ENCODE measurements around the gene SPINT3.

SPINT3 gene, protein sequence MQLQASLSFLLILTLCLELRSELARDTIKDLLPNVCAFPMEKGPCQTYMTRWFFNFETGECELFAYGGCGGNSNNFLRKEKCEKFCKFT

DNA sequence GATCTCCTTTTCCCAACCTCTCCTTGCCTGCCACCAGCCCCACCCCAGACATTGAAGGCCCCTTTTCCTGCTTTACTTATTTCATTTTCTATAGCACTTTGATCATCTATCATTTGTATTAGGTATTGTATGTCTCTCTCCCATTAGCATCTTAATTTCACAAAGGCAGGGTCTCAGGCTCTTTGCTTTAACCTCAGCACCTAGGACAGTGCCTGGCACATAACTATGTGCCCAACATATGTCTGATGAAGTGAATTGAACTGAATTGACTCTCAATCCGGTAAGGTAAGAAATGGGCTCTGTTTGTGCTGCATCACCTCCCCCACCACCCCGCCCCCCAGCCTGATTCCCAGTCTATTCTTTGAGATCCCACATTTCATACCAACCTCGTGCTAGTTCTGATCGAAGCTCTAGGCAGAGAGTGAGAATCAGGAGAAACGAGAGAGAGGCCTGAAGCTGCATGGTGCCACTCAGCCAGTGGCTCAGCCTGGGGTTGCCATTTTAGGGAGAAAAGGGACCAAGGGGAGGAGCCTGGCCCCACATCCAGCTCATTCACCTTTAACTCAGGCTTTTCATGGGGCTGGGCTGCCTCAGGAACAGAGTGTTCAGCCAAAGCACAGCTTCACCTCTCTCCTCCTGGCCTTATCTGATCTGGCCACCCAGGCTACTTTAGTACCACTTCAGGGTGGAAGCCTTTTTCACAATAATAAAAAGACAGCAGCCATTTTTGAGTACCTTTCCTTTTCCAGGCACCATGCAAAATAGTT, at the start of gene SPINT3:
TSS of gene SPINT3 (minus strand) at position 476 of the 767 bp plus-strand sequence. CDS start at position 462, 14 bp downstream.
- DNase-seq (ENCODE audit: low read depth) = no peak

DNA sequence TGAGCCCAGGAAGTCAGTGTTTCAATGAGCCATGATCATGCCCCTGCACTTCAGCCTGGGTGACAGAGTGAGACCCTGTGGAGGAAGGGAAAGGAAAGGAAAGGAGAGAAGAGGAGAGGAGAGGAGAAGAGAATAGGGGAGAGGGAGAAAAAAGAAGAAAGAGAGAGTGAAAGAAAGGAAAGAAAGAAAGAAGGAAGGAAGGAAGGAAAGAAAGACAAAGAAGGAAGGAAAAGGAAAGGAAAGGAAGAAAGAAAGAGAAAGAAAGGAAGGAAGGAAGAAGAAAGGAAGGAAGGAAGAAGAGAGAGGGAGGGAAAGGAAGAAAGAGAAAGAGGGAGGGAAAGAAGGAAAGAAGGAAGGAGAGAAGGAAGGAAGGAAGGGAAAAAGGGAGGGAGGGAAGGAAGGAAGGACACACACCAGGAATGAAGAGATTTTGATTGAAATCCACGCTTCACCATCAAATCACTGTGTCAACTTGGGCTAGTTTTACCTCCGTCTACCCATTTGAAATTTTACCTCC, 49.4 kb upstream of the SPINT3 start:
- no peak for DNase-seq (ENCODE audit: low read depth)

DNA sequence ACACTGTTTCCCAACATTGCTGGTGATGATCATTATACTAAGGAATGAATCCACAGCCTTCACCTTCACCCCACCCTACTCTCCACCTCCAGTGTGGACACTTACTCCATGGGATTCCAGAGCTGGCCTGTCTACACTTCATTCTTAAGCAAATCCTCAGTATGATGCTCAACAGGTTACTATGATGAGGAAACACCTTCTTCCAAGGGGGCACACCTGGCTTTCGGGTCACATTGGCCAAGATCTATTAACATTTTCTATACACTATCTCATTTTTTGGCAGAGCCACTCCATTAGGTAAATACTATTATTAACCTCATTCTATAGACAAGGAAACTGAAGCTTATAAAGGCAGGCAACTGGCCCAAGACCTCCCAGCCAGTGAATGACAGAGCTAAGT, 39.8 kb upstream of the SPINT3 start:
- no peak for DNase-seq (ENCODE audit: low read depth)

DNA sequence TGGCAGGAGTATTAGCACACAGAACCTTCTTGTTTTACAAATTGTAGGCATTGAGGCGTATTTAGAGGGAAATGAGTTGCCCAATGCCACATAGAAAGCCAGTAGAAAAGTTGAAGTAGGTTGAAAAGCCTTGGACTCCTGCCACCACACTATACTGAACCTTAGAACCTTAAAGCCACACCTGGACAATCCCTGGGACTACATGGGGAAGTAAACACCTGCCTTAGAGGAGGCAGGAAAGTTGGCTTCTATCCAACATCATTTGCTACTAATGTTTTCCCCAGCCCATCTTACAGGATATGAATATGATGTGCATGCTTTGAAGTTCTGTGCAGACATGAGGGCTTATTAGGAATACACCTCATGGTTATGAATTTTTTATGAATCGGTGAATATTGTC, 37.0 kb upstream of the SPINT3 start:
- no peak for DNase-seq (ENCODE audit: low read depth)

DNA sequence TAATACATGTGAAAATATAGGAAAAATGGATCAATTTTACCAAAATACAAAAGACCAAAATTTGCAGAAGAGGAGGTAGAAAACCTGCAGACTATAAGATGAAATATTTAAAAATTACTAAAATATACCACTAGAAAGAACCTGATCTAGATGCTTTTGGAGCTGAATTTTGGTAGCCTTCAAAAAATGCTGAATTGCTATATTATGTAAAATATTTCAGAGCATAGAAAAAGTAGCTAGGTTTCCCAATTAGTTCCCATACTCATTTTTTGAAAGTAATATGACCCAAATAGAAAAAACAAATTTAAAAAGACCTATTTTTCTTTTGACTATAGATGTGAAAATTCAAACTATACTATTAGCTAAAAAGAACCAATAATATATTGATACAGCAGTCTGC, 35.3 kb upstream of the SPINT3 start:
- DNase-seq (ENCODE audit: low read depth) = no peak

DNA sequence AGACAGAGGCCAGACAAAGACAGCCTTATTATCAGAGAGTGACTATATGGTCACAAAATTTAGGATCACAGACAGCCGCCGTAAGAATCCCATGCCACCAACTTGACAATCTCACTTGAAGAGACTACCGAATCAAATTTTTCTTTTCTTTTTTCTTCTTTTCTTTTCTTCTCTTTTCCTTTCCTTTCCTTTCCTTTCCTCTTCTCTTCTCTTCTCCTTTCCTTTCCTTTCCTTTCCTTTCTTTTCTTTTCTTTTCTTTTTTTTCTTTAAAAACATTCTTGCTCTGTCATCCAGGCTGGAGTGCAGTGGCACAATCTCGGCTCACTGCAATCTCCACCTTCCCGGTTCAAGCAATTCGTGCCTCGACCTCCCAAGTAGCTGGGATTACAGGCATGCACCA, 33.0 kb upstream of the SPINT3 start:
- DNase-seq (ENCODE audit: low read depth) = no peak

DNA sequence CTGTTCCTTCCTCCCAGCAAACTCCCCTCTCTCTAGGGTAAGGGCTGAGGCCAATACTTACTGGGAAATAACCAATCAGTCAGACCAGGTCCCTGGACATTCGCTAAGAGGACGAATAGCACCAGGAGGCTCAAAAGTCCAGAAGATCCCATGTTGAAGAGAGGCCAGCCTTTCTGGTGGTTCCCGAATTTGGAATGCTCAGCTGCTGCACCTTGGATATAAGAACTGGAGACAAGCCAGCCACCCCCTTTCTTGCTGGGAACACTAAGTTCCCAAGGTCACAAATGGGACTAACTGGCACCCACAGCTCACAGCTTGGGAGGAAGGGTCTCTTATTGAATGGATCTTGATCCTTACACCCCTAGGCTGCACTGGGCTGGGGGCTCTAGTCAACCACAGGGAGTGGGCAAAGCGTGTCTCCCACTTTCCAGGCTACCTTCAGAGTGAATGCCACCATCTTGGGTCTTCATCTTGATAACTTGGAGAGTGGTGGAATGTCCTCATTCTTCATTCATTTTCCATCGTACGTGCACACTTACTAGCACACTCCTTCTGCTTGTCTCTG, 31.9 kb upstream of the SPINT3 start, which contains the start of gene EPPIN:
TSS of gene EPPIN (minus strand) at position 196 of the 565 bp plus-strand sequence. CDS start at position 152, 44 bp downstream.
- DNase-seq (ENCODE audit: low read depth) = no peak

DNA sequence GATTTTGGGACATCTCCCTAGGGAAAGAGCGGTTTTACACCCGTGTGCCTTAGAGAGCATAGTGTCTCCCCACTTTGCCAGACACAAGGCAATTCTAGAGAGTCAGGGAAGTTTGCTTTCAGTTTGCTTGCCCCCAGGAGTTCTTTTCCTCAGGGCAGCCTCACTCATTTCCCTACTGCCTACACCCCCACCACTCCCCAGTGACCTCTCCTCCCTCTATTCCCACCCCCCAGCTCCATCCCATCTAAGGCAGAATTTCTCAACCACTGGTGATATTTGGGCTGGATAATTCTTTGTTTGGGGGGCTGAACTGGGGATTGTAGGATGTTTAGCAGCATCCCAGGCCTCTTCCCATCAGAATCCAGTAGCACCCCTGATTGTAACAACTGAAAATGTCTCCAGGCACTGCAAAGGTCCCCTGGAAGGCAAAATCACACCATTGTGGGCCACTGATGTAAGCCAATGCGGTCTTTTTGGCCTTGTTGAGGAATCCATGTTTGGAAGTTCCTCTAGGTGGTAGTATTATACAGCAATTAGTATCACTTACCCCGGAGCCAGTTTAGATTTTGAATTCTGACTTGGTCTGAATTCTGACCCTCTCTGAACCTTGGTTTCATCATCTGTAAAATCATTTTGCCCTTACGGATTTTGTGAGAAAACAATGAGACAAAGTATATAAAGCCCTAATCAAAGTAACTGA, 30.5 kb upstream of the SPINT3 start:
- no peak for DNase-seq (ENCODE audit: low read depth)

DNA sequence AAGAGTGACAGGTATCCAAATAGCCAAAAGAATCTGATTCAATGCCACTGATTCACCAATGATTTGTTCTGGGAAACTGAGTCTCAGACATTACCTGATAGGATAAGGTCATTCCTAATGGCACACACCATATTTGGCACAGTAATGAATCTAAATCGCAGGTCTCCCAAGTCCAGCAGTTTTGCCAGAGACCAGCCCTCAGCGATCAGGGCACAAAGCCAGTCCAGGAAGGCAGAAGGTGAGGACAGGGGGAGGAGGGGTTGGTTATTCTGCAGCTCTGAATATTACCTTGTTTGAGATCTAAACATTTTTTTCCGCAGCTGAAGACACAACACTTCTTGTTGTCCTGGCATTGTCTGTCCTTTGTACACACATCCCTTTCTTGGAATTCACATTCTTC, 29.9 kb upstream of the SPINT3 start:
- no peak for DNase-seq (ENCODE audit: low read depth)

DNA sequence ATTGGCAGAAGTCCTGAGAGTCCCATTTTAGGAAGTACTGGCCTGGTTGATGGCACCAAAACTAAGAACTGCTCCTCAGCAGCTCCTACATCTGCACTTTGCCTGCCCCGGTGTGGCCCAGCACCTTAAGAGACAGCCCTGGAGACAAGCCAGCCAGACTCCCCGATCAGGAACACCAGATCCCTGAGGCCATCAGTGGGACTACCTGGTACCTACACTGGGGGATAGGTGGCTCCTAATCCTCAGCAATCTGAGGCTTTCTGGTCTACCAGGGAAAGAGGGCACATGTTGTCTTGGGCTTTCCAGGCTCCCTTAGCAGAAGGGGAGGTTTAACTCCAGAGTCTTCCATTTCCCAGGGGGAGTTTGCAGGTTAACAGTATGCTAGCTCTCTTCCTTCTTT, 24.0 kb upstream of the SPINT3 start, which contains the start of gene WFDC6:
TSS of gene WFDC6 (minus strand) at position 101 of the 400 bp plus-strand sequence. CDS start at position 26, 75 bp downstream.
- DNase-seq (ENCODE audit: low read depth) = no peak

DNA sequence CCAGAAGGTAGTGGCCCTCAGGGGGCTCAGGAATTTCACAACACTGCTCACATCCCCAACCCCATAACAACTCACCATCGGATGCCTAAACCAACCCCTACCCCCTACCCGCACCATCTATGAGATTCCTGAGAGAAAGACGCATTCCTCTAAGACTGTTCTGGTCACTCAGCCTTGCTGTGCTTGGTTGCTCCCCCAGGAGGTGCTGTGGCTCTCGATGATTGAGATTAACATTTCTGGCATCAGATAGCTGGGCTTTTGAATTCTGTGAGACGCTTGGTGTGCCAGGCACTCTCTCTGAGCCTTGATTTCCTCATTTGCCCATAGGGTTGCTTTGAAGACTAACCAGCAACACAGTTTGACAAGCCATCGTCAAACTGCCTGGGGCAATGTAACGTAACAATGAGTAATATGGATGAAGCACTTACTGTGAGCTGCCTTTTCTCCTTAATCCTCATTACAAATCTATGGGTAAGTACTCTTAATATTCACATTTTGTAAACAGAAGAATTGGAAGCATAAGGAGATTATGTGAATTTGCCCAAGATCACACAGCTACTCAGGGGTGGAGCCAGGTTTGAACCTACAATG, 22.9 kb upstream of the SPINT3 start:
- DNase-seq (ENCODE audit: low read depth) = no peak

DNA sequence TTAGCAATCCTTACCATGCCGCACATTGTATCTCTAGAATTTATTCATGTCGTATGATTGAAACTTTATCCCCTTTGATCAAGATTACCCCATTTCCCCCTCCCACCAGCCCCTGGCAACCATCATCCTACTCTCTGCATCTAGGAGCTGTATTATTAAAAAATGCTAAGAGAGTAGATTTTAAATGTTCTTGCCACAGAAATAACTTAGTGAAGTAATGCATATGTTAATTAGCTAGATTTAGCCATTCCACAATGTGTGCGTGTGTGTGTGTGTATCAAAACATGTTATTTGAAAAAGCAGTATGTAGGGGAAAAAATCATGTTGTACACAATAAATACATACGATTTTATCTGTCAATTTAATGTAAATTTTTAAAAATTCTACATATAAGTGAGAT, 11.9 kb upstream of the SPINT3 start:
- DNase-seq (ENCODE audit: low read depth) = no peak

DNA sequence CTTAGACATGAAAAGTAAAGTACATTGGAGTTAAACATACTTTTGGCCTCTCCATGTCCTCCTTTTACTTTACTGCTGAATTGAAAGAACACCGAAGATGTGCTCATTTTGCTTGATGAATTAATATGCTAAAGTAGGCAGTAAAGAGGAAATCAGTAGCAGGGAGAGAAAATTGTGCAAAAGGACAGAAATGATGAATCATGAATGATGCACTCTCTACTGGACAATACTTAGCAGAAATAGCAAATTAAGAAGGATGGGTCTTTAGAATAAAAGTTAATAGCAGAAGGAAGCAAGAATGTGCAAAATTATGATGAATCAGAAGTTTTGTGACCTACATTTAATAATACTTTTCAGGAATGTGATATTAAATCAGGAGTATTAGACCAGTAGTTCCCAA, 8.4 kb upstream of the SPINT3 start:
- no peak for DNase-seq (ENCODE audit: low read depth)

DNA sequence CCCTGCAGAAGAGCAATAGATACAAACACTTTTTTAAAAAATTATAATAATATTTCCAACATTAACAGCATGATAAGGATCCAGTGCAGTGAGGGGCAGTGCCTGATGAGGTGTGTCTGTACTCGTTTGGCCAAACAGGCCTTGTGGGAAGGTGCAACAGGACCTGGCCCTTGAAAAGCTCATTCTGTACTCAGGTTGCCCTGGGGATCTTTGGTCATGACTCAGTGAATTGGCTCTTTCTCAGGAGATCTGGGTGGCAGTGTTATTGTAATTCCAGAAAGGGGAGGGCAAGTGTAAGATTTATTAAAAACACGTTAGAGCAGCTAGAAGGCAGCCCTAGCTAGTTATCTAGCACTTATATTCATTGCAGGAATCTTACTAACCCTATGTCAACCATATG, 2.9 kb upstream of the SPINT3 start:
- DNase-seq (ENCODE audit: low read depth) = no peak

DNA sequence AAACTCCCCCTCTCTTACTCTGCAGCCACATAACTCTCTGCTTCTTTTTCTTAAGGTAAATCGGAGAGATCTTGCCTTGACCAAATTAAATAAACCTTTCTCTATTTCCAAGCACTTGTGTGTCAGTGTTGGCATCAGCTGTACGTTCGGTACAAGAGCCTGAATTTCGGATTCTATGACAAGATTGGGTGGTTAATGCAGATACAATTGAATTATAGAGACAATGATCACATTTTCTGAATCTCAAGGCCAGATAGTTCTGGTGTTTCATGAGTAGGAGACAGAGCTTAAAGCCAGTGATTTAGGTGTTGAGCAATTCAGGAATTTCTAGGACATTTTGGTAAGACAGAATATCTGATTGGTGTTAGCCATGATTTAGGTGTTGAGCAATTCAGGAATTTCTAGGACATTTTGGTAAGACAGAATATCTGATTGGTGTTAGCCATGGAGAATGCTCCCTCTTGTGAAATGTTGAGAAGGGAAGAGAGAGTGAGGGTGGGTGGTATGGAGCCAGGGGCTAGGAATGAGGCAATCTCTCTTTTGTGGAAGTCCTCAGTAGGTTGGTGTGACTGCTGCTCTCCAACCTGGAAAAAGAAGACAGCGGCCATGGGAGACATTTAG, 5.1 kb downstream of the SPINT3 start:
- DNase-seq (ENCODE audit: low read depth) = no peak

DNA sequence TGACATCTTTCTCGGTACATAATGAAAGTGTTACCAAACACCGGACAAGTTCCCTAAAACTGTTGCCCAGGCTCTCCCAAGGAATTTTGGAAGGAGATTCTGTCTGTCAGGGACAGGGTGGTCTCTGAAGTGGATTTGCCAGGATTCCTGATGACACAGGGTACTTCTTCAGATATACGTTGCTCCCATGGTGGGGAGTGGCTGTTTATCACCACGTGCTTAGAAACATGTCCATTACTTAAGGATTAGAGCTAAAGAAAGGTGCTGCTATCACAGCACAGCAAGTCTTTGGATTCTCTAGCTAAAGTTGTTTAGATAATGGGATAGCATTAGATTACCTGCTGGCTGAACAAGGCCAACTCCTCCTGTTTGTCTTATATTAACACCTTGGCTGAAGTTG, 6.3 kb downstream of the SPINT3 start:
- no peak for DNase-seq (ENCODE audit: low read depth)

DNA sequence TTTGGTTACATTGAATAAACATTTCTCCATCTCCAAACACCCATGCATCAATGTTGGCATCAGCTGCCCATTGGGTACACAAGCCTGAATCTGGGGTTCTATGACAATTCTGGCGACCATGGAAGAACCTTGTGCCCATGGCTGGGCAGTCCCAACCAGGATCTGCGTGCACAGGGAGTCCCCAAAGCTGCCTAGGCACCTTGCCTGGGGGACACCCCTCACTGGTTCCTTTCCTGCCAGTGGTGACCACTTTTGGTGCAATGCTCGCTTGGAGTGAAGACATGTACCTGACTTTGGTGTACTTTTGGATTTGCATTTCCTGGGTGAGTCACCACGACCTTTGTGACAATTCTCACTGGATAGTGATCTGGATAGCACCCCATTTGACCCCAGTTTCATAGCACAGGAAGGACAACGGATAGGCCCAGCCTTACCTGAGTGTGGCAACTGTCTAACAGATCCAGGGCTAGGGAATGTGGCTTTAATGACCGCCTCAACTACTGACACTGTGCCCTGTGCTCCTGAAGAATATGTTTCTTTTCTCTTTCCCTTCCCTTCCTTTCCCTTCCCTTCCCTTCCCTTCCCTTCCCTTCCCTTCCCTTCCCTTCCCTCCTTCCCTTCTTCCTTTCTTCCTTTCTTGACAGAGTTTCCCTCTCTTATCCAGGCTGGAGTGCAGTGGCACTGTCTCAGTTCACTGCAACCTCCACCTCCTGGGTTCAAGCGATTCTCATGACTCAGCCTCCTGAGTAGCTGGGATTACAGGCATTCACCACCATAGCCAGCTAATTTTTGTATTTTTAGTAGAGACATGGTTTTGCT, 7.1 kb downstream of the SPINT3 start:
- no peak for DNase-seq (ENCODE audit: low read depth)

DNA sequence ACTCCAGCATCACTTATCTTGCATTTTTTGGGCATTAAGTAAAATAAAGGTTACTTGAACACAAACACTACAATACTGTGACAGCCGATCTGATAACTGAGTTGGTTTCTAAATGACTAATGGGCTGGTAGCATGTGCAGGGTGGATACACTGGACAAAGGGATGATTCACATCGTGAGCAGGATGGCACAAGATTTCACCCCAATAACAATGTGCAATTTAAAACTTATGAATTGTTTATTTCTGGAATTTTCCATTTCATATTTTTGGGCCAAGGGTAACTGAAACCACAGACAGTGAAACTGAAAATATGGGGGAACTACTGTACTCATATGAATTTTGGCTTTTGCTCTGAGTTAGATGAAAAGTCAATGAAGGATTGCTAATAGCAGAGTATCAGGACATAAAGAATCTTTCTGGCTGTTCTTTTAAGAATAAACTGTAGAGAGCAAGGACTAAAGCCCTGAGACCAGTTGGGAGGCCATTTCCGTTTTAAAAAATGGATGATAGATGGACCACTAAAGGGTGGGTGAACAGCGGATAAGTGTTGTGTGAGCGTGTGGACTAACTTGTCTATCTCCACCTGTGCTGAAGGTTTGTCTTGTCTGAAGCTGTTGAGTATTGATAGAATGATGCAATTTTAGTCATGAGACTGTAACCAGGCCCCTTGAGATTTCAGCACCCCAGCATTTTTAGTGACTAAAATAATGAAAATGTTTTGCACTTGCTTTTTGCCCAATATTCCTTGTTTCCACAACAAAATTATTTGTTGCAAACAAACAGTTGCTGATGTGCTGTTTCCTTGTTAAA, 8.2 kb downstream of the SPINT3 start:
- no peak for DNase-seq (ENCODE audit: low read depth)

DNA sequence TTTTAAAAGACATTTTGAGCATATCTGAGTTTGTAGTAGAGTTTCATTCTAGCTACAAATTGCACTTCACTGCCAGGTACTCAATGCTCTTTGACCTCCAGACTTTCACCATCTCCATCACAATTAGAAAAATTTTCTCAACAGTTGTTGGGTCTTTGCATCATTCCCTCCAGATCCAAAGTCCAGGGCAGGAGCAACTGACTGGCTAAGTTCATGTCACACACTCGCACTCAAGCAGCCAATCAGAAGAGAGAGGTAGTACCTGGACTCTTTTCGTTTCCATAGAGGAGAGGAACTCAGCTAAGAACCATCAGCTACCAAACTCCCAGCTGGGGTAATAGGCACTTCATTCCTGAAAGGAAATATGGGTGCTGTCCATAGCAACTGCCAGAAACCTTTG, 9.0 kb downstream of the SPINT3 start:
- DNase-seq (ENCODE audit: low read depth) = no peak

DNA sequence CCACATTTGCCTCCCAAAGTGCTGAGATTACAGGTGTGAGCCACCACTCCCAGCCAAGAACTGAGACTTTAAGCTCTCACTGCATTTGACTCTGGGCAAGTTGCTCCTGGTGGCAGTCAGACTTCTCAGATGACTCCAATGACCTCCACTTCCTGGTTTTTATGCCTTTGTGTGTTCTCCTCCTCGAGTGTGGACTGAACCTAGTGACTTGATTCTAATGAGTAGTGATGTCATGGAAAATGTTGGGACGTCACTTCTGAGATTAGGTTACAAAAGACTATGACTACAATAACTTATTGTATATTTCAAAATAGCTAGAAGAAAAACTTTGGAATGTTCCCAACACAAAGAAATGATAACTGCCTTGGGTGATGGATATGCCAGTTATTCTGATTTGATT, 12.0 kb downstream of the SPINT3 start:
- no peak for DNase-seq (ENCODE audit: low read depth)

Data from stimulated activated CD8-positive, alpha-beta memory T cell treated with anti-CD3 and anti-CD28 coated beads, Interleukin-12 subunit alpha, Interleukin-12 subunit beta, amount 100 ng/mL, for 4 hours (primary cell).